GM21723 (cell line): ENCODE measurements around the gene ZSWIM6.
"Not testable (repeated sequence)": the region's sequence is repeated elsewhere in the genome, so short reads cannot be mapped to it uniquely, and the experiment has no call there.

Source experiments
- ATAC-seq: cut with Tn5 transposase; IDR thresholded peaks from one replicate; pipeline ENCODE4 v1.9.1; 2021; ENCODE audit warnings: mild to moderate bottlenecking, moderate library complexity; ENCODE audit not compliant: unreplicated experiment

Gene ZSWIM6

GRCh38 chr5:61402970-61403900, 71.2 kb downstream of the ZSWIM6 start:
- ATAC-seq, result no peak

DNA sequence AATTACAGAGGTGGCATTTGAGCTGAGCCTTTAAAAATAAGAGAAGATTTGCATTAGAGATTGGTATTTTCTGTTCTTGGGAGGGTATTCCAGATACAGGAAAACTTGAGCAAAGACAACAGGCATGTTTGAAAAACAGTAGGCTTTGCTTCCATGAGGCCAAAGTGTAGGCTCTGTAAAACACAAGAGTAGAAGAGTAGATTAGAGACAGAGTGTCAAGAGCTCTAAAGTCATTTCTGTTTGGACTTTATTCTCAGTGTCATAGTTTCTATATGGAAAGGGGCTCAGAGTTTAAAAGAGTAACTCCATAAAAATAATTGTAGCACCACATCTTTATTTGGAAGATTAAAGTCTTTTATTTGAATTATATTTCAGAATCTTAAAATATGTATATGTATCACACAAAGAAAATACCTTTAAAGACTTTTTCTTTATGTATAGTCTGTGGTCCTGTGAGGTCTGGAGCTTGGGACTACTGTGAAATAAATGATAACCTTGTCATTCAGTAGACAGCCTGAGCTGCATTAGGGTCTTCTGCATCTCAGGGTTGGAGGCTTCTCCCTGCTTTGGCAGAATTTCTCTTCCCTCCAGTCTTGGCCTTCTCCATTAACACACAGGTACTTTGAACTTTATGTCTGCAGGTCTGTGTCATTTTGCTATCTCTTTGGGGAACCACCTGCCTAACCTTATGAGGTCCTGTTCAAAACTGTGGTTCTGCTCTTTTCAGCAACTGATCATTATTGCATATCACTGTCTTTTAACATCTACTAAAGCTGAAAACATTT, 73.6 kb downstream of the ZSWIM6 start:
- ATAC-seq, result no peak

DNA sequence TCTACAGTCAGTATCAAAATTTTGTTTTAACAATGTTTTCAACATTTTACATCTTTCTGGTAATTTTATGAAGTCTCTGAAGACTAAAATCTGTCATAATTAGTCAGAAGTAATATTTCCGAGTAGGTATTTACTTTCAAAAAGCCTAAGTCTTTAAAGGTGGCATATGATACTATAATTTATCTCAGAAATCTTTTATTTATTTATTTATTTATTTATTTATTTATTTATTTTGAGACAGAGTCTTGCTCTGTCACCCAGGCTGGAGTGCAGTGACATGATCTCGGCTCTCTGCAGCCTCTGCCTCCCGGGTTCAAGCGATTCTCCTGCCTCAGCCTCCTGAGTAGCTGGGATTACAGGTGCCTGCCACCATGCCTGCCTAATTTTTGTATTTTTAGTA, 74.4 kb downstream of the ZSWIM6 start:
- not testable (repeated sequence) for ATAC-seq

GRCh38 chr5:61407706-61408270, 75.7 kb downstream of the ZSWIM6 start:
- ATAC-seq, result no peak

DNA sequence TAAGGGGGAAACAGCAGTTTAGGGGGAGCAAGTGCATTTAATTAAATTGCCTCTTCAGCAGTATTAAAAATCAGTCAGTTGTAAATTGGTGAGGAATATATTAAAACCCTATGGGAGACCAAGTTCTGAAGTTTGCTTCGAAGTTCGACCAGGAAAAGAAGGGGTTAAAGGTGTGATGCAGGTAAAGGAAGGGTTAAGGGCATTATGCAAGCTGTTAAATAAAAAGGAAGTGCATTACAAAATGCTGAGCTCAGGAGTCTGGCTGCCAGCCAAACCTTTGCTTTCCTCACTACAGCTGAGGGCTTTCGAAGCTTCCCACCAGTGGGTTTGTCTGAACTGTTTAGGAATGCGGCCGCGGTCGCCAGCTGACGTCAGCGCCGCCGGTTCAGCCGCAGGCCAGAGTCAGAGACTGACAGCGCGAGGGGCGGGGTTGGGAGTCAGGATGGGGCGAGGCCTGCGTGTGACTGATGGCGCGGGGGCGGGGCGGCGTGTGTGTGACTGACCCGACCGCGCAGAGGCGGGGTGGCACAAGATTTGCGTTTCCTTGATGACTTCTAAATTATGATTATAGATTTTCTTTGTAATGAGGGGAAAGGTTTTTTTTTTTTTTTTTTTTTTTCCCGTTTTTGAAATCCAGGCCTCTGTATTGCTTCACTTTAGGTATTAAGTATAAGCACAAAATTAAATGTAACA, 76.6 kb downstream of the ZSWIM6 start:
- peak; percentile 99 for ATAC-seq

GRCh38 chr5:61409568-61409967, 77.5 kb downstream of the ZSWIM6 start:
- ATAC-seq, result no peak

DNA sequence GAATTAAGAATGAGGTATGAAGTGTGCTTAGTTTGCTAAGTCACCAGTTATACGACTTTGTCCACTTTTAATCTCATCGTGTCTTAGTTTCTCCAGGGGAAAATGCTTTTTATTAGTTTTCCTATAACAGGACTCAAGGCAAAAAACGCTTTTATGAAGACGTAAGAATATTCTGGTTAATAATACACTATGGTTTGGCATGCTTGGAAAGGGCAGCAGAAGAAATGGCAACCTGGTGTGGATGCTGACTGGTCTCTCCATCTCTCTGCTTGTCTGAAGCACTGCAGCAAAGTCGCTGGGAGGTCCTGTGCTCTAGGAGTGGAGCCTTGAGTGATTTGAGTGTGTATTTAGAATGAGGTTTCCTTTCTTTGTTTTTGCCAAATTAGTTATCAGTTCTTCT, 78.8 kb downstream of the ZSWIM6 start:
- no peak for ATAC-seq

DNA sequence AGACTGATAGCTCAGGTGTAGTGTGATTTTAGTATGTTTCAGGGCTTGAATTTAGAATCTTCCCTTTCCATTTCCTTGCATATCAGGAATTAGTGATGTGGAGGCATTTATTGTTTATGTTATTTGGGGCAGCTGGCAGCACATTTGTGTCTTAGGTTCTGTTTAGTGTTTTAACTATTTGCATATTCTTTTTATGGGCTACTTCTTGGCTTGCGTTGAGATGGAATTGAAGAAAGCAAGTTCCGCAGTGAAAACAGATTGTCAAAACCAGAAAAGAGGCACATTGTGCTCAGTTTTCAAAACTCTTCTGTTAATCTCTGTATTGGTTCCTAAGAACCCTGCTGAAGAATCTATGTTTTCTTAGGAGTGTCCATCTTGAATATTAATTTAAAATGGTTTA, 80.3 kb downstream of the ZSWIM6 start:
- no peak for ATAC-seq

DNA sequence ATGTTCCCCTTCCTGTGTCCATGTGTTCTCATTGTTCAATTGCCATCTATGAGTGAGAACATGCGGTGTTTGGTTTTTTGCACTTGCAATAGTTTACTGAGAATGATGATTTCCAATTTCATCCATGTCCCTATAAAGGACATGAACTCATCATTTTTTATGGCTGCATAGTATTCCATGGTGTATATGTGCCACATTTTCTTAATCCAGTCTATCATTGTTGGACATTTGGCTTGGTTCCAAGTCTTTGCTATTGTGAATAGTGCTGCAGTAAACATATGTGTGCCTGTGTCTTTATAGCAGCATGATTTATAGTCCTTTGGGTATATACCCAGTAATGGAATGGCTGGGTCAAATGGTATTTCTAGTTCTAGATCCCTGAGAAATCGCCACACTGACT, 81.1 kb downstream of the ZSWIM6 start:
- ATAC-seq, result not testable (repeated sequence)

GRCh38 chr5:61414806-61415205, 82.7 kb downstream of the ZSWIM6 start:
- no peak for ATAC-seq

GRCh38 chr5:61416010-61416409, 84.0 kb downstream of the ZSWIM6 start:
- ATAC-seq, result no peak

GRCh38 chr5:61416420-61416819, 84.4 kb downstream of the ZSWIM6 start:
- ATAC-seq, result no peak

- no peak for ATAC-seq
These were observed 85.3 kb downstream of the ZSWIM6 start for GRCh38 chr5:61417340-61417739.

- no peak for ATAC-seq
These were observed 85.8 kb downstream of the ZSWIM6 start for GRCh38 chr5:61417851-61418250.

DNA sequence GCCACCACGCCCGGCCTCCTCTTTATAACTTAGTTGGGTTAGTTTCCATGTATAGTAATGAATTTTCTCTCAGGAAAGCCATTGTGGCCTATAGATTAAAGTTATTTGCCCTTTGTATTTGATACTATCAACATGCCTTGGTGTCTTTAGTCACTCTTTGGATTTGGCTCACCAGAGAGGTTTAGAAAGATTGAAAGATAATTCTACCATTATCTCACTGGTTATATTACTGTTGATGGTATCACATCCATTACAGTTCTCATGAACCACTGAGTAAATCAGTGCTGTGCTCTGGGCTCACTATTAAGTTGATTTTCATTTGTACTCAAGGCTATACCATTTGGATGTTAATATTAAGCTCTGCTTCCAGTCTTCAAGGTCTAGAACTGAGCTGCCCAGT, 87.0 kb downstream of the ZSWIM6 start:
- no peak for ATAC-seq

DNA sequence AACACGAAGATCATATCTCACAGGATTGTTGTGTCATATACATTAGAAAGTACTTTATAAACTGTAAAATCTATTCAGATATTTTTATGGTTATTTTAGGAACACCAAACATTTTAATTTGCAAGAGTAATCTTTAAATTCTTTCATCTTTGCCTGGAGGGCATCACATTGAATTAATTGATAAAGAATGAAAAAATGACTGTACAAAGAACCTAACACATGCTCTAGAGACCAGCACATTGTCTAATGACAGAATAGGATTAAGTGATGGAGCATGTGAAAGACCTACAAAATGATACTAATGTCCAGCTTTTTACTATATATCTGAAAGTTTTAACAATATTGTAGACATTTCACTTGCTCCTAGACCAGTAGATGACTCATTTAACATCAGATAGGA, 88.0 kb downstream of the ZSWIM6 start:
- no peak for ATAC-seq

DNA sequence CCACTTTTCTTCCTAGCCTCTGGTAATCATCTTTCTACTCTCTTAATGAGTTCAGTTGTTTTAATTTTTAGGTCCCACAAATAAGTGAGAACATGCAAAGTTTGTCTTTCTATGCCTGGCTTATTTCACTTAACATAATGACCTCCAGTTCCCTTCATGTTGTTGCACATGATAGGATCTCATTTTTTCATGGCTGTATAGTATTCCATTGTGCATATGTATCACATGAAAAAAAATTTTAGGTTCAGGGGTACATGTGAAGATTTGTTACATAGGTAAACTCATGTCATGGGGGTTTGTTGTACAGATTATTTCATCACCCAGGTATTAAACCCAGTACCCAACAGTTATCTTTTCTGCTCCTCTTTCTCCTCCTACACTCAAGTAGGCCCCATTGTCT, 89.2 kb downstream of the ZSWIM6 start:
- not testable (repeated sequence) for ATAC-seq

GRCh38 chr5:61423487-61424145, 91.6 kb downstream of the ZSWIM6 start:
- ATAC-seq, result no peak

DNA sequence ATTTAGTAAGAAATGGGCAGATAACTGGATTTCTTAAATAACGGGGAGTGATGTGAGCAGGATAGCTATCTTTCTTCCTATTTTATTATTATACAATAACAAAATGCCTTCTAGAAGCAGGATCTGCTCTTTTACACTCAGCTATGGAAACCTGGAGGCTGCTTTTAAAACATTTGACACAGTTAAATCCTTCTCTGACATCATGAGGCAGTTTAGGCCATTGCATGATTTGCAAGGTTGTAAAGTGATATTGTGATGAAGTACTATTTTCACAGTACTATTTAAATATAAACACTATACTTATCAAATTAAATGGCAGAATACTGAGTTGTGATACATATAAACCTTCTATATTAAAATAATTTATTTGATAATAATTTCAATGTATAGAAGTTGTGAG, 93.9 kb downstream of the ZSWIM6 start:
- no peak for ATAC-seq

GRCh38 chr5:61429906-61430305, 97.8 kb downstream of the ZSWIM6 start:
- ATAC-seq, result no peak
